ENCODE results near the gene BRD3OS.

Gene BRD3OS

GRCh38 chr9:134037641-134038040 is 12.4 kb downstream of the BRD3OS start:
- H3K4me3 ChIP-seq (ENCODE audit: low read depth, low read length): no peak overlapping the region
- TF ChIP-seq MYC (IDR thresholded peaks at IDR 0.05; ENCODE audit: low read depth, low read length): no peak
- DNase-seq (ENCODE audit: low read depth): no peak

- DNase-seq (ENCODE audit: low read depth): no peak
- no peak overlapping the region for H3K4me3 ChIP-seq (ENCODE audit: low read depth, low read length)
- no peak for TF ChIP-seq MAX (IDR thresholded peaks at IDR 0.05; ENCODE audit: low read depth, low read length)
- no peak for TF ChIP-seq POLR2A (IDR thresholded peaks at IDR 0.05; ENCODE audit: extremely low read depth, insufficient read length)
- no peak for TF ChIP-seq MYC (IDR thresholded peaks at IDR 0.05; ENCODE audit: low read depth, low read length)
- TF ChIP-seq CTCF (IDR thresholded peaks at IDR 0.05; ENCODE audit: low read depth, low read length): no peak
Measured at GRCh38 chr9:134039386-134040175, 14.3 kb downstream of the BRD3OS start.

- TF ChIP-seq CTCF (IDR thresholded peaks at IDR 0.05; ENCODE audit: low read depth, low read length) (no peak), POLR2A (IDR thresholded peaks at IDR 0.05; ENCODE audit: extremely low read depth, insufficient read length) (no peak), MYC (IDR thresholded peaks at IDR 0.05; ENCODE audit: low read depth, low read length) (no peak), MAX (IDR thresholded peaks at IDR 0.05; ENCODE audit: low read depth, low read length) (no peak)
- no peak overlapping the region for H3K4me3 ChIP-seq (ENCODE audit: low read depth, low read length)
- no peak for DNase-seq (ENCODE audit: low read depth)
Measured at GRCh38 chr9:134040176-134040565, 14.9 kb downstream of the BRD3OS start.

GRCh38 chr9:134040781-134041648 is 15.7 kb downstream of the BRD3OS start:
- H3K4me3 ChIP-seq (ENCODE audit: low read depth, low read length): no peak overlapping the region
- no peak for TF ChIP-seq MAX (IDR thresholded peaks at IDR 0.05; ENCODE audit: low read depth, low read length)
- no peak for TF ChIP-seq POLR2A (IDR thresholded peaks at IDR 0.05; ENCODE audit: extremely low read depth, insufficient read length)
- no peak for TF ChIP-seq MYC (IDR thresholded peaks at IDR 0.05; ENCODE audit: low read depth, low read length)
- no peak for TF ChIP-seq CTCF (IDR thresholded peaks at IDR 0.05; ENCODE audit: low read depth, low read length)
- DNase-seq (ENCODE audit: low read depth): no peak

GRCh38 chr9:134041649-134041962 is 16.3 kb downstream of the BRD3OS start:
- DNase-seq (ENCODE audit: low read depth): no peak
- TF ChIP-seq POLR2A (IDR thresholded peaks at IDR 0.05; ENCODE audit: extremely low read depth, insufficient read length) (no peak), CTCF (IDR thresholded peaks at IDR 0.05; ENCODE audit: low read depth, low read length) (no peak), MAX (IDR thresholded peaks at IDR 0.05; ENCODE audit: low read depth, low read length) (no peak), MYC (IDR thresholded peaks at IDR 0.05; ENCODE audit: low read depth, low read length) (no peak)
- H3K4me3 ChIP-seq (ENCODE audit: low read depth, low read length): no peak overlapping the region

GRCh38 chr9:134043531-134043988 is 18.3 kb downstream of the BRD3OS start:
- TF ChIP-seq MYC (IDR thresholded peaks at IDR 0.05; ENCODE audit: low read depth, low read length) (no peak), POLR2A (IDR thresholded peaks at IDR 0.05; ENCODE audit: extremely low read depth, insufficient read length) (no peak), MAX (IDR thresholded peaks at IDR 0.05; ENCODE audit: low read depth, low read length) (no peak), CTCF (IDR thresholded peaks at IDR 0.05; ENCODE audit: low read depth, low read length) (no peak)
- no peak overlapping the region for H3K4me3 ChIP-seq (ENCODE audit: low read depth, low read length)
- peak; percentile 53 for DNase-seq (ENCODE audit: low read depth)
